DMS114 treated with DMSO at 0.1 percent for 48 hours (cell line): ENCODE measurements around the gene ZNF385B.

Source experiments
- DNase-seq: peaks from one replicate; lab custom pipeline; 2025; ENCODE audit not compliant: unreplicated experiment; lab: John Stamatoyannopoulos, UW

ZNF385B gene

DNA sequence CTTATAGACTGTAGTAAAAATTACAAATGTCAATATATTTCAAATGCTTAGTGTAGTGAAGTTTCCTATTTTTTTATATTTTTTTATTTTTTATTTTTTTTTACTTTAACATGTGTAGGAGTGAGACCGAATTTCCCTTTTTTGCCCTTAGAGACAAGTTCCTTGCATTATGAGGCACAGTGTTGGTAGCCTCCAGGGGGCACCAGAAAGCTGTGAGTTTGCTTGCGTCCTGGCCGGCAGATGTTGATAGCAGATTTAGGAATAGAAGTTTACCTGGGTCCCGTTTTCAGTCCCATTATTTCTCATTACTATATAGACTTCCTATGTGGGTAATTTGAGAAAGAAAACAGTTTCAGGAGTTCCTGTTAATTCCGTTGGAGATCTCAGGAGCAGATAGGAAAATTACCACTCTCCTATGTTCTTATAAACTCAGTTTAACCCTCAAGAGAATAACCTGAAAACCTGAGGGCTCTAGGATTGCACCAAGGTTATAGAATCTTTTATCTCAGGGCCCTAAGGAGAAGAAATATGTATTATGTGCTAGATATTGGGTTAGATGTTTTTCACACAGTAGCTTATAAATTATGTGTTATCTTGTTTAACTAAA is 439.3 kb downstream of the ZNF385B start:
- peak; percentile 7 for DNase-seq

DNA sequence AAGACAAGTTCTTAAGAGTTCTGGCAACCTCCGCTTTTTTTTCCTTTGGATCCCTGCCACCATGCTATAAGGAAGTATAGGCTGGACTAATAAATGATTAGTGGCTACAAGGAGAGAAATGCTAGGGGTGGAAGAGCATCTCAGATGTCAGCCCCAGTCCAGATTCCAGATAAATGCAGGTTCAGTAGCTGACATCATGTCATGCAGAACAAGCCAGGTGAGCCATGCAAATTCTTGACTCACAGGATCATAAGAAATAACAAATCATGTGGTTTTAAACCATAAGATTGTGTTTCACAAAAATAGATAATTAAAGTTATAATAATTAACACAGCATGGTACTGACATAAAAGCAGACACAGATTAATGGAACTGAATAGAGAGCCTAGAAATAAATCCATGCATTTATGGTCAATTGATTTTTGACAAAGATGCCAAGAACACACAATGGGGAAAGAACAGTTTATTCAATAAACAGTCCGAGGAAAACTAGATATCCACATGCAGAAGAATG is 443.9 kb downstream of the ZNF385B start:
- DNase-seq: no peak

DNA sequence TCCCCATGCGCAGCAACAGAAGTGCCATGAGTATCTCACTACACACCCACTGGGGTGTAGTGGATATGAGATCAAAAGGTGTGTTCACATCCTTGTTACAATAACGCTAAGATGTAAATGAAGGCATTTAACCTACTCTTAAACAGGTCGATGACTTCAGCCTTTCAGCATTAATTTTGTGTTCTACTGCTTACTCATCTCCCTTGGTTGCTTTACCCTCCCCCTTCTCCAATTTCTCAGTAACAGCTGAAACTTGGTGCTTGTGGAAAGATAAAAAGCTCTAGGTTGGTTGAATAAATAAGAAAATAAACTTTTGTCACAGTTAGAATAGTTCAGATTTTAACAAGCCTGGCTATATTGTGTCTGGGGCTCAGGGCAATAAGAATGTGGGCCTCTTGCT is 449.3 kb downstream of the ZNF385B start:
- no peak for DNase-seq

DNA sequence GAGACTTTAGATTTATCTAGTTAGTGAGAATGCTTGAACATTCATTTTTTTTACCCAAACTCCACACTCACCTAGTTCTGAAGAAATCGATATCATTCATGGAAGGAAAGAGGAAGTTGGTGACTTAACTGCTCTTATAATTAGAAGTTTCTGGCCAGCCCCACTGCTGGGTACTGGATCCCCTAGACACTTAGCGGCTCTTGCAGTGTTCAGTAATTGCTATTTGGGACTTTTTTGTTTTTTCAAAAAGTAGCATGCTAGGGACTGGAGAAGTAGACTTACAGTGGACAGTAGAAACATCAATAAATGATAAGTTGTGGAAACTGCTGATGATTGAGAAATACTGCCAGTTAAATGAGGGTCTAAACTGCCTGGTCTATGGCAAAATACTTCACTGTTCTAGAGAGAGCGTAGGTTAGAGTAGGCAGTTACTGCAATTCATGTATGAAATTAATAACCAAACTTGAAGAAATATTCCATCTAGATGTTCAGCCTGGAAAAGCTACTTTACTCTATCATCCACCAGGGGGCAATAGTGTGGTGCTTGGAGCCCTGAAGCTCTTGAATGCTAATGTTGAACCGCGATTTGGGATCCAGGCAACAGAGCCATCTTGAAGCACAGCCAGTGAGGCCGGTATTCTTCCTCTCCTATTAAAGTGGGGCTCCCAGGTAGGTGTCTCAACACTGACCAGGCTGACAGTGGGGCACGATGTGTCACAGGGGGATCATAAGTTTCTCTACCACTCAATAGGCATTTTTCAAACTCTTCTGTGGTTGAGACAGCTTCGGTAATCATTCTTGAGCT is 450.7 kb downstream of the ZNF385B start:
- peak; percentile 13 for DNase-seq

DNA sequence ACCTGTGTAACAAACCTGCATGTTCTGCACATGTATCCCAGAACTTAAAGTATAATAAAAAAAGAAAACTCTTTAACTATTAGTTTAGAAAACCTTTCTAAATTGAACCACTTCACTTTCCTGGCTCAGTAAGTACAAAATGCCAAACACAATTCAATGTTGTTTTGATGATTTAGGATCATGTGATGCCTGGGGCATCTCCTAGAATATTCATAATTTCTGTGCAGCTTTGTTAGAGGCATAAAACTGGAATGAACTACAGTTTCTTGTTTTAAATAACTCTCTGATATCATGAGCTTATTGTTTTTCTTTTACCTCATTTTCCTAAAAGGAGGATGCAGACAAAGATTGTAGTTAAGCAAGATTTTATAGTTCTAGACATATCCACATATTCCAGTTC is 457.8 kb downstream of the ZNF385B start:
- no peak for DNase-seq

DNA sequence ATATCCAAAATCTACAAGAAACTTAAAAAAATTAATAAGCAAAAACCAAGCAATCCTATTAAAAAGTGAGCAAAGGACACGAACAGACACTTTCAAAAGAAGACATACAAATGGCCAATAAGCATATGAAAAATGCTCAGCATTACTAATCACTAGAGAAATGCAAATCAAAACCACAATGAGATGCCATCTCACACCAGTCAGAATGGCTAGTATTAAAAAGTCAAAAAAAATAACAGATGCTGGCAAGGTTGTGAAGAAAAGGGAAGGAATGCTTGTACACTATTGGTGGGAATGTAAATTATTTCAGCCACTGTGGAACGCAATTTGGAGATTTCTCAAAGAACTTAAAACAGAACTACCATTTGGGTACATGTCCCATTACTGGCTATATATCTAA is 467.9 kb downstream of the ZNF385B start:
- DNase-seq: no peak
